ENCODE data around the gene TAF5.
"Not testable (repeated sequence)": the region's sequence is repeated elsewhere in the genome, so short reads cannot be mapped to it uniquely, and the experiment has no call there.

The TAF5 gene

DNA sequence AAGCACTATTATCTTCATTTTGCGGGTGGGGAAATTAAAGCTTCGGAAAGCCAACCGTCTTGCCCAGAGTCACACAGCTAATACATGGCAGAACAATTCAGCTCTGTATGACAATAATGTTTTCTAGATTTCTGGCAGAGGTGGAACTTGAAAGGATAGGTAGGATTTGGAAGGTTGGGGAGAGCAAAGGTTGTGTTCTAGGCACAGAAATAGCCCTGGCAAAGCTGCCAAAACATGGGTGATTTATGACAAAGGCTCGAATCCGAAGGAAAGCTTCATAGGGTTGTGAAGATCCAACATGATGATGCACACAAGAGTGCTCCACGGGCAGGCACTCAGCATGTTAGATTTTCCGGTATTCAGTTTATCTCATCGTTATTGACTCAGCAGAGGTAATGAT, 47.8 kb downstream of the TAF5 start:
- no peak for FAIRE-seq

DNA sequence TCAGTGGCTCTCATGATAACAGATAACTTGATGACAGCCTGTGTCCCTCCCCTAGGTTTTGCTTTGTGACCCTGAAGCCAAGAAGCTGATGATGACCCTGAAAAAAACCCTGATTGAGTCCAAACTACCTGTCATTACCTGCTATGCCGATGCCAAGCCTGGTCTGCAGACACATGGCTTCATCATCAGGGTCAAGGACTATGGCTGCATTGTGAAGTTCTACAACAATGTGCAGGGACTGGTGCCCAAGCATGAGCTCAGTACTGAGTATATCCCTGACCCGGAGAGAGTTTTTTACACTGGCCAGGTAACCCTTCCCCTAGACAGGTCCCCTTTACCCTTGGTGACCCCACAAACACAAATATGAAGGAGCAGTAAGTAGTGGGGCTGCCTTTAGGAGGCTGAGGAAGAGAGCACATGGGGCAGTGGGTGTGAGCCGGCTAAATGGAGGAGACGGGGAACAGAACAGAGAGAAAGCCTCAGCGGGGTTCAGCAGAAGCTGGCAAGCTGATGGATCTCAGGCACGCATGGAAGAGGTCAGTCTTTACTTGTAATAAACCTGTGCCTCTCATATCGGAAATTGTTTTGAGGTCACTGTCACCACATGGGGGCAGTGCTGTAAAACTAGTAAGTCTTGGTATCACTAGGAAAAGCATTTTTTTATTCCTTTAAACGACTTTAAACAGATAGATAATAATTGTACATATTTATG, 48.8 kb downstream of the TAF5 start:
- peak; percentile 54 for FAIRE-seq

DNA sequence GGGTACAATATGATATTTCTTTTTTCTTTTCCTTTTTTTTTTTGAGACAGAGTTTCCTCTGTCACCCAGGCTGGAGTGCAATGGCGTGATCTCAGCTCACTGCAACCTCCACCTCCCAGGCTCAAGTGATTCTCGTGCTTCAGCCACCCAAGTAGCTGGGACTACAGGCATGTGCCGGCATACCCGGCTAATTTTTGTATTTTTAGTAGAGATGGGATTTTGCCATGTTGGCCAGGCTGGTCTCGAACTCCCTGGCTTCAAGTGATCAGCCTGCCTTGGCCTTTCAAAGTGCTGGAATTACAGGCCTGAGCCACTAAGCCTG, 49.3 kb downstream of the TAF5 start:
- FAIRE-seq = not testable (repeated sequence)

DNA sequence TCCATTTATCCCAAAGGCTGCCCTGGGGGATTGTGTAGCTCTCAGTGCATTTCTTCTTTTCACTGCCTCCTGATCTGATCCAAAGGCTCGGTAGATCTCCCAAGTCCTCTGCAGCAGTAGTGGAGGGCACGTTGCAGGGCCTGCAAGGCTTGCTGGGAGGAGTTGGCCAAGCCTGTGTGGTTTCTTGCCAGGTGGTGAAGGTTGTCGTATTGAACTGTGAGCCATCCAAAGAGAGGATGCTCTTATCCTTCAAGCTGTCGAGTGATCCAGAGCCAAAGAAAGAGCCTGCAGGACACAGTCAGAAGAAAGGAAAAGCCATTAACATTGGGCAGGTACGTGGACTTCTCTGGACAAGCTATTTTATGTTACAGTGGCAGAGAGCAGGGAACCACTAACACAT, 49.8 kb downstream of the TAF5 start:
- no peak for FAIRE-seq

DNA sequence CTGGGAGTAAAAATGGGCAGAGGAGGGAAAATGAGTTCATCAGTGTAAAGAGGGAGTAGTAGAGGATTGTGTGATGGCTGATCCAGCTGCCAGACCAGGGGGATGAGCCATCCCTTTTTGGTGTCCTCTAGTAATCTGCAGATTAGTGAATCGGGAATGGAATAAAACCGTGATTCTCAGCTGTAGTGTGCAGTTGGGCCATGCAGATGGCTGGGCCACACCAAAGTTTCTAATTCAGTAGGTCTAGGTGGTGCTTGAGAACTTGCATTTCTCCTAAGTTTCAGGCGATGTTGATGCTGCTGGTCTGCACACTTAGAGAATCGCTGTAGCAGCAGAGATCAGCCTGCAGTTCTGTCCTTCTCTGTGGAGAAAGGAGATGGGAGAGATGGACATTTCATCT, 51.3 kb downstream of the TAF5 start:
- FAIRE-seq = no peak

DNA sequence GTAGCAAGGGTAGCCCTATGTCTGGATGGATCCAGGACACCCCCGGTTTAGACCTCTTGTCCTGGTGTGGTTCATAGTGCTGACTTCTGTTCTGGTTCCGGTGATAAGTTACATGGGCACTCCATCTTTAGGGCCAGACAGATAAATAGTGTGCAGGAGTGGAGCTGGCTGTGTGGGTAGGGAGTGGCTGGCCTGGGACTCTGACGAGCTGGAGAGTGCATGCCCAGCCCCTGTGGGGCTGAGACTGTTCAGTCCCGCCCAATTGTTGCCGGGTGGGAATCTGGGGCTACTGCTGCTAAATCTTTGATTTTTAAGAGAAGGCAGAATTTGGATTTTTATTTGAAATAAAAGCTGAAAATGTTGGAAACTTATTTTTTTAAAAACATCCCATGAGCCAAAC, 56.0 kb downstream of the TAF5 start:
- FAIRE-seq = no peak

DNA sequence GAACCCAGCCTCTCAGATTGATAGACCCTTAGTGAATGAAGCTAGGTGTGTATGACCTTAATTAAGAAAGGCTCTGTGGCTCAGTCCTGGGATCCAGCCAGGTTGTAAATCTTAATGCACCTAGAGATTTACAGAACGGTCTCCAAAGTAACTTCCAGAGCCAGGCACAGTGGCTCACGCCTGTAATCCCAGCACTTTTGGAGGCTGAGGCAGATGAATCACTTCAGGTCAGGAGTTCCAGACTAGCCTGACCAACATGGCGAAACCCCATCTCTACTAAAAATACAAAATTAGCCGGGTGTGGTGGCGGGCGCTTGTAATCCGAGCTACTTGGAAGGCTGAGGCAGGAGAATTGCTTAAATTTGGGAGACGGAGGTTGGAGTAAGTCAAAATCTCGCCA, 60.1 kb downstream of the TAF5 start:
- no peak for FAIRE-seq

DNA sequence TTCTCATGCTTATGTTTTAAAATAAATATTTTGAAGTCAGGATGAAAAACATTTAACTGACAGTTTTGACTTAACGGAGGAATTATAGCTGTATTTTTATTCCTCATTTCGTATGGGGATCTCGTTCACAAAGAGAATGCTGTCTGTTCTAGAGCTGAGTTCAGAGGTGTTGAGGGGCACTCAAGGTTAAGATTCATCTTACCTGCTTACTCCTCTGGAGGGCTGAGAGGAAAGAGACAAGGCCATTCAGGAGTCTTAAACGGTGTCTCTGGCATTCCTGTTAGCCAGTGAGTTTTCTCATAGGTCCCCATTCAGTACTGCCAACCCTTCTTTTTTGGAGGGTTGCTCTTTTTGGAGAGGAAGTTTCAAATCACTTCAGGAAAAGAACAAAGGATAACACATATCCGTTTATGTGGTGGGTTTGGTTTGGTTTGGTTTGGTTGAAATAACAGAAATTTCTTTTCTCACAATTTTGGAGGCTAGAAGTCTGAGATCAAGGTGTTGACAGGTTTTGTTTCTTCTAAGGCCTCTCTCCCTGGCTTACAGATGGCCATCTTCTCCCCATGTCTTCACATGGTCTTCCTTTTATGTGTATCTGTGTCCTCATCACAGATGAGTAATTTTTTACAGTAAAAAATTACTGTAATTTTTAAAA, 61.3 kb downstream of the TAF5 start:
- FAIRE-seq = no peak

DNA sequence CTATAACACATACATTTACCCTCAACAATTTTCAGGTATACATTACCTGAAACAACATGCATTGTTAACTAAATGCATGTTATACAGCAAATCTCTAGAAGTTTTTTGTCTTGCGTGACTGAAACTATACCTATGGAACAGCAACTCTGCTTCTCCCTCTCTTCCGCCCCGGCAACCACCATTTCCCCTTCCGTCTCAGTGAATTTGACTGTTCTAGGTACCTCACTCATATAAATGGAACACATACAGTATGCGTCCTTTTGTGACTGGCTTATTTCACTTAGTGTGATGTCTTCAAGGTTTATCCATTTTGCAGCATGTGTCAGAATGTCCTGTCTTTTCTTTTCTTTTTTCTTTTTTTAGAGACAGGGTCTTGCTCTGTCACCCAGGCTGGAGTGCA, 61.9 kb downstream of the TAF5 start:
- no peak for FAIRE-seq

DNA sequence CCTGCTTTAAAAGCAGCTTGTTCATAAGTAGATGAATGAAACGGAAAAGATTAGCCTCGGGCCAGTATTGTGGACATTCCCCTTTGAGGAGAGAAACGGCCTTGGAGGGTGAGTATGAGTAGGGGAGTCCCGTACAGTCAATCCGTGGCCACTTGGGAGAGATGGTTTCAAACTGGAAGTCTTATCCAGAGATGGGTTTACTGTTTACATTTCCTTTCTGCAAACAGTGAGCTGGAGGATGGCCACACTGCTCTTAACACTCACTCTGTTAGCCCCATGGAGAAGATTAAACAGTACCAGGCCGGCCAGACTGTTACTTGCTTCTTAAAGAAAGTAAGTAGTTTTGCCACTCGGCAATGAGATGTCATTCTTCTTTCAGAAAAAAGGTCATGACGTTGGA, 64.1 kb downstream of the TAF5 start:
- no peak for FAIRE-seq

DNA sequence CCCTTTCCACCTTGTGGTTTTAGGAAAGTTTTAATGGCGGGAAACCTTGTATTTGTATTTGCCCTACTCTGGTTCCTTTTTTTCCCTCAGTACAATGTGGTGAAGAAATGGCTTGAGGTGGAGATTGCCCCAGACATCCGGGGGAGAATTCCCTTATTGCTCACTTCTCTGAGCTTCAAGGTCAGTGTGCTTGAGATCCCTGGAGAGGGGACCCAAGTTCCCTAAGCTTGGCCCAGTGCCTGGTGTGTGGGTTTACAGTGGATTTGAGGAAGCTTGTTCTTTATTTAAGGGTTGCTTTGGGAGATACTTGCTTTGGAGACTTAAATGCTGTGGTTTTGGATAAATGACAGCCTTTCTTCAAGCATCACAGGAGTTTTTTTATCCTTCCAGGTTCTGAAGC, 66.1 kb downstream of the TAF5 start:
- FAIRE-seq = no peak
